ENCODE results near the gene LAMTOR2. TPM values are rescaled to one million over a fixed set of nuclear protein-coding genes. Genes with fewer than 3 reads are reported as not detected.

The LAMTOR2 gene
- total RNA-seq, 2 donors from 2014 or later: 84.4 to 101 TPM

- H3K4me3 ChIP-seq (ENCODE audit: low read length): no peak overlapping the region
- TF ChIP-seq CTCF (conservative IDR thresholded peaks at IDR 0.05): no peak
- Mint-ChIP-seq H3K27me3 (ENCODE audit: insufficient read depth) (no peaks in the 10 kb centered on the region), H3K4me1 (peaks cover 17% of the 10 kb centered on the region), H3K9me3 (no peaks in the 10 kb centered on the region), H3K36me3 (ENCODE audit: low read depth) (peaks cover 44% of the 10 kb centered on the region), H3K27ac (peak overlapping the region; percentile 80), H3K4me3 (no peak overlapping the region)
- DNase-seq: no peak
- H3K4me1 ChIP-seq (ENCODE audit: control insufficient read depth, insufficient read depth, low read length): no peaks in the 10 kb centered on the region
- no peak overlapping the region for H3K9ac ChIP-seq (ENCODE audit: extremely low read depth, low read length, poor library complexity, severe bottlenecking)
- no peaks in the 10 kb centered on the region for H3K27me3 ChIP-seq (ENCODE audit: control insufficient read depth, insufficient read depth, low read length, poor library complexity, severe bottlenecking)
- no peaks in the 10 kb centered on the region for H3K9me3 ChIP-seq (ENCODE audit: control insufficient read depth, low read length)
- no peak overlapping the region for H3K27ac ChIP-seq (ENCODE audit: low read depth, low read length)
- peaks cover 40% of the 10 kb centered on the region for H3K36me3 ChIP-seq (ENCODE audit: control insufficient read depth, insufficient read depth, low read length)
- 56 to 96% methylated on average over 2 to 5 of the region's 5 CpGs for WGBS, 2 experiments (ENCODE audit: insufficient coverage in 1 of 2, insufficient read length in 1 of 2)
These were observed 35.7 kb downstream of the LAMTOR2 start for GRCh38 chr1:156090138-156090839.

GRCh38 chr1:156090840-156091188 is 36.2 kb downstream of the LAMTOR2 start:
- WGBS, 2 experiments (ENCODE audit: insufficient coverage in 1 of 2, insufficient read length in 1 of 2): 51 to 52% methylated on average over 14 of the region's 14 CpGs
- peak overlapping the region; percentile 89 for H3K27ac Mint-ChIP-seq

GRCh38 chr1:156091610-156092009 is 37.0 kb downstream of the LAMTOR2 start:
- no peak for DNase-seq
- peaks cover 46% of the 10 kb centered on the region for H3K36me3 Mint-ChIP-seq (ENCODE audit: low read depth)
- H3K4me1 ChIP-seq (ENCODE audit: control insufficient read depth, insufficient read depth, low read length): no peaks in the 10 kb centered on the region
- no peaks in the 10 kb centered on the region for H3K9me3 Mint-ChIP-seq
- no peak for TF ChIP-seq CTCF (conservative IDR thresholded peaks at IDR 0.05)
- no peak overlapping the region for H3K4me3 Mint-ChIP-seq
- no peaks in the 10 kb centered on the region for H3K27me3 ChIP-seq (ENCODE audit: control insufficient read depth, insufficient read depth, low read length, poor library complexity, severe bottlenecking)
- no peak overlapping the region for H3K27ac Mint-ChIP-seq
- no peak overlapping the region for H3K9ac ChIP-seq (ENCODE audit: extremely low read depth, low read length, poor library complexity, severe bottlenecking)
- peaks cover 51% of the 10 kb centered on the region for H3K36me3 ChIP-seq (ENCODE audit: control insufficient read depth, insufficient read depth, low read length)
- H3K27me3 Mint-ChIP-seq (ENCODE audit: insufficient read depth): no peaks in the 10 kb centered on the region
- WGBS, 2 experiments (ENCODE audit: insufficient coverage in 1 of 2, insufficient read length in 1 of 2): 97 to 100% methylated on average over 2 of the region's 2 CpGs
- no peaks in the 10 kb centered on the region for H3K9me3 ChIP-seq (ENCODE audit: control insufficient read depth, low read length)
- H3K4me3 ChIP-seq (ENCODE audit: low read length): no peak overlapping the region
- peaks cover 8% of the 10 kb centered on the region for H3K4me1 Mint-ChIP-seq
- H3K27ac ChIP-seq (ENCODE audit: low read depth, low read length): no peak overlapping the region

More at GRCh38 chr1:156090840-156091188, 36.2 kb downstream of the LAMTOR2 start:
- peak; percentile 97 for DNase-seq
- Histone ChIP-seq H3K36me3 (ENCODE audit: control insufficient read depth, insufficient read depth, low read length) (peaks cover 44% of the 10 kb centered on the region), H3K27ac (ENCODE audit: low read depth, low read length) (no peak overlapping the region), H3K9ac (ENCODE audit: extremely low read depth, low read length, poor library complexity, severe bottlenecking) (no peak overlapping the region), H3K4me3 (ENCODE audit: low read length) (no peak overlapping the region), H3K27me3 (ENCODE audit: control insufficient read depth, insufficient read depth, low read length, poor library complexity, severe bottlenecking) (no peaks in the 10 kb centered on the region), H3K4me1 (ENCODE audit: control insufficient read depth, insufficient read depth, low read length) (no peaks in the 10 kb centered on the region), H3K9me3 (ENCODE audit: control insufficient read depth, low read length) (no peaks in the 10 kb centered on the region)
- H3K27me3 Mint-ChIP-seq (ENCODE audit: insufficient read depth): no peaks in the 10 kb centered on the region
- H3K4me1 Mint-ChIP-seq: peaks cover 15% of the 10 kb centered on the region
- peak; percentile 94 for TF ChIP-seq CTCF (conservative IDR thresholded peaks at IDR 0.05)
- H3K9me3 Mint-ChIP-seq: no peaks in the 10 kb centered on the region
- no peak overlapping the region for H3K4me3 Mint-ChIP-seq
- peaks cover 47% of the 10 kb centered on the region for H3K36me3 Mint-ChIP-seq (ENCODE audit: low read depth)

All from endodermal cell (in vitro differentiated cells).